ENCODE data around the gene FAT1.

- TF ChIP-seq CTCF (conservative IDR thresholded peaks at IDR 0.05) (no peak), ZFX (IDR thresholded peaks at IDR 0.05) (no peak)
Observed at GRCh38 chr4:186541801-186542200, 181.9 kb downstream of the FAT1 start.

Measured in C4-2B (cell line).